Caco-2 (cell line): ENCODE data around the gene AKAP6. TPM values are rescaled to one million over a fixed set of nuclear protein-coding genes. Genes with fewer than 3 reads are reported as not detected.

Experiments used
- BruUV-seq: library from RNA; stranded (reverse); fragments of 400-500 nt; replicated peaks from 2 replicates; lab custom pipeline; 2021; lab: Mats Ljungman, UMichigan
- CTCF ChIA-PET: fragments of 300-600 bp; sonication (Branson Sonifier 250); formaldehyde crosslinking; loops from one replicate; lab custom pipeline; 2022; ENCODE audit warnings: antibody characterized with exemption; lab: Charles Lee
- POLR2A ChIA-PET: fragments of 300-600 bp; sonication (Branson Sonifier 250); formaldehyde crosslinking; loops from one replicate; lab custom pipeline; 2022; ENCODE audit warnings: antibody characterized with exemption; lab: Charles Lee
- DNase-seq, 2 experiments: peaks; one replicate each; pipeline versions ENCODE4 v3.0.0 to v3.0.0-alpha.2; 2020 to 2022
- H3K27me3 ChIP-seq: replicated peaks from 2 replicates; pipeline ENCODE4 v1.6.0; 2011; ENCODE audit warnings: low read length; ENCODE audit not compliant: control insufficient read depth, insufficient read depth
- H3K36me3 ChIP-seq: 2 replicates; pipeline ENCODE4 v1.5.1; 2011; ENCODE audit warnings: low read length; ENCODE audit not compliant: control insufficient read depth, insufficient read depth
- H3K4me1 ChIP-seq: fragments of 250-450 bp; sonication (Bioruptor Pico); 2 replicates; pipeline ENCODE4 v1.5.1; 2020; ENCODE audit warnings: mild to moderate bottlenecking
- H3K4me3 ChIP-seq: 2 replicates; pipeline ENCODE4 v1.5.1; 2011; ENCODE audit warnings: low read depth, mild to moderate bottlenecking, control low read depth, low read length
- H3K9me3 ChIP-seq: fragments of 250-450 bp; sonication (Bioruptor Pico); 2 replicates; pipeline ENCODE4 v1.5.1; 2020; ENCODE audit warnings: mild to moderate bottlenecking, moderate library complexity
- H3K27ac Mint-ChIP-seq: one replicate; pipeline ENCODE4 v1.8.0; 2022; ENCODE audit warnings: mixed read lengths; ENCODE audit not compliant: unreplicated experiment
- H3K27me3 Mint-ChIP-seq: one replicate; pipeline ENCODE4 v1.8.0; 2022; ENCODE audit warnings: mixed read lengths; ENCODE audit not compliant: insufficient read depth, unreplicated experiment
- H3K36me3 Mint-ChIP-seq: one replicate; pipeline ENCODE4 v1.8.0; 2022; ENCODE audit warnings: mild to moderate bottlenecking, mixed read lengths; ENCODE audit not compliant: insufficient read depth, unreplicated experiment
- H3K4me1 Mint-ChIP-seq: one replicate; pipeline ENCODE4 v1.8.0; 2022; ENCODE audit warnings: low read depth, mixed read lengths; ENCODE audit not compliant: unreplicated experiment
- H3K4me3 Mint-ChIP-seq: one replicate; pipeline ENCODE4 v1.8.0; 2022; ENCODE audit warnings: mild to moderate bottlenecking, moderate library complexity, mixed read lengths; ENCODE audit not compliant: unreplicated experiment
- H3K9me3 Mint-ChIP-seq: one replicate; pipeline ENCODE4 v1.8.0; 2022; ENCODE audit warnings: mixed read lengths; ENCODE audit not compliant: unreplicated experiment
- intact Hi-C: fragments of 100-400 bp; cut with micrococcal nuclease; formaldehyde crosslinking; loops from one replicate; pipeline ENCODE4 v1.10.0; 2022; ENCODE audit not compliant: unreplicated experiment
- total RNA-seq: library from RNA; stranded (reverse); gene quantifications from 2 replicates; pipeline ENCODE4 v1.2.3, GENCODE V29; 2022
- TF ChIP-seq, protein P1 (sequence below), 2 experiments: fragments of 200-600 bp in 1 of 2; IDR thresholded peaks; 1 replicate in 1 of 2; 2 replicates in 1 of 2; pipeline versions ENCODE4 v1.5.1 to v1.8.0; 2011 to 2022; ENCODE audit warnings: antibody characterized with exemption in 1 of 2, control low read depth in 1 of 2, inconsistent platforms in 1 of 2, low read depth in 1 of 2, low read length in 1 of 2, mild to moderate bottlenecking in 1 of 2, moderate library complexity in 1 of 2; ENCODE audit not compliant: insufficient read depth in 1 of 2, severe bottlenecking in 1 of 2, unreplicated experiment in 1 of 2

AKAP6 gene
- total RNA-seq, 1 experiment from 2014 or later = 3.0 TPM

DNA sequence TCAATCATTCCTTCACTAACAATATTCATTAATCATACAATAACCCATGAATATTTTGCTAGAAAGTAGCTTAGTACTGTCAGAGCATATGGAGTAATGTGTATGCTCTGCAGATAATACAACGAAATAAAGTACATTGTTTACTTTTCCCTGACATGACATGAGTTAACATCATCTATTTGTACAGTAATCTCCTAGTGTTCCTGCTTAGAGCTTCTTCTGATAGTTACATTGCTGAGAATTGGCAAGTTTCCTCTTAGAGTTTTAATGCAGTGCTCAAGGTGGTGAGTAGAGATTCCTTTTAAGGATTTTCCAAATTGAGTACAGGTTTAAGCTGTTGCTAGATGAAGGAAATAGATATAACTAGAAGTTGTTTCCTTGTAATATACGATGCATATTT is 445.1 kb downstream of the AKAP6 start:
- H3K36me3 Mint-ChIP-seq = no peaks in the 10 kb centered on the region
- no peaks in the 10 kb centered on the region for H3K9me3 ChIP-seq

DNA sequence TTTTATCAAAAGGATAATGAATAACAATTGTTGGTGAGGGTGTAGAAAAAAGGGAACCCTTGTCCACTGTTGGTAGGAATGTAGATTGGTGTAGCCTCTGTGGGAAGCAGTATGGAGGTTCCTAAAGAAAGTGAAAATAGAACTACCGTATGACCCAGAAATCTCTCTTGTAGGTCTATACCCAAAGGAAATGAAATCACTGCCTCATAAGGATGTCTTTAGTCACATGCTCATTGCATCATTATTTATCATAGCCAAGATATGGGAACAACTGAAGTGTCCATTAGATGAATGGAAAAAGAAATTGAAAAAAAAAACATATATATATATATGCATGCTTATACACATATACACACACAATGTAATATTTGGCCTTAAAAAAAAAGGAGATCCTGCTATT is 450.7 kb downstream of the AKAP6 start:
- Mint-ChIP-seq H3K4me3 (no peak overlapping the region), H3K36me3 (no peaks in the 10 kb centered on the region), H3K4me1 (no peaks in the 10 kb centered on the region), H3K27ac (no peak overlapping the region), H3K9me3 (no peaks in the 10 kb centered on the region), H3K27me3 (no peaks in the 10 kb centered on the region)
- Histone ChIP-seq H3K9me3 (no peaks in the 10 kb centered on the region), H3K4me1 (no peaks in the 10 kb centered on the region), H3K36me3 (no peaks in the 10 kb centered on the region), H3K4me3 (no peak overlapping the region), H3K27me3 (no peaks in the 10 kb centered on the region)
- ChIA-PET POLR2A (no interaction called here), CTCF (no interaction called here)
- intact Hi-C loops = no loop called here
- BruUV-seq = no TSS peak
- TF ChIP-seq, protein P1, sequence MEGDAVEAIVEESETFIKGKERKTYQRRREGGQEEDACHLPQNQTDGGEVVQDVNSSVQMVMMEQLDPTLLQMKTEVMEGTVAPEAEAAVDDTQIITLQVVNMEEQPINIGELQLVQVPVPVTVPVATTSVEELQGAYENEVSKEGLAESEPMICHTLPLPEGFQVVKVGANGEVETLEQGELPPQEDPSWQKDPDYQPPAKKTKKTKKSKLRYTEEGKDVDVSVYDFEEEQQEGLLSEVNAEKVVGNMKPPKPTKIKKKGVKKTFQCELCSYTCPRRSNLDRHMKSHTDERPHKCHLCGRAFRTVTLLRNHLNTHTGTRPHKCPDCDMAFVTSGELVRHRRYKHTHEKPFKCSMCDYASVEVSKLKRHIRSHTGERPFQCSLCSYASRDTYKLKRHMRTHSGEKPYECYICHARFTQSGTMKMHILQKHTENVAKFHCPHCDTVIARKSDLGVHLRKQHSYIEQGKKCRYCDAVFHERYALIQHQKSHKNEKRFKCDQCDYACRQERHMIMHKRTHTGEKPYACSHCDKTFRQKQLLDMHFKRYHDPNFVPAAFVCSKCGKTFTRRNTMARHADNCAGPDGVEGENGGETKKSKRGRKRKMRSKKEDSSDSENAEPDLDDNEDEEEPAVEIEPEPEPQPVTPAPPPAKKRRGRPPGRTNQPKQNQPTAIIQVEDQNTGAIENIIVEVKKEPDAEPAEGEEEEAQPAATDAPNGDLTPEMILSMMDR (IDR thresholded peaks at IDR 0.05; ENCODE audit: insufficient read depth in 1 of 2, low read depth in 1 of 2, low read length in 1 of 2, severe bottlenecking in 1 of 2, unreplicated experiment in 1 of 2) = no peak
- DNase-seq = no peak

More for the DNA sequence above, 445.1 kb downstream of the AKAP6 start:
- Mint-ChIP-seq H3K9me3 (no peaks in the 10 kb centered on the region), H3K4me1 (no peaks in the 10 kb centered on the region), H3K4me3 (no peak overlapping the region), H3K27ac (no peak overlapping the region), H3K27me3 (no peaks in the 10 kb centered on the region)
- intact Hi-C loops = no loop called here
- TF ChIP-seq, protein P1 (IDR thresholded peaks at IDR 0.05; ENCODE audit: insufficient read depth in 1 of 2, low read depth in 1 of 2, low read length in 1 of 2, severe bottlenecking in 1 of 2, unreplicated experiment in 1 of 2) = no peak
- BruUV-seq = no TSS peak
- Histone ChIP-seq H3K4me3 (no peak overlapping the region), H3K36me3 (no peaks in the 10 kb centered on the region), H3K27me3 (no peaks in the 10 kb centered on the region), H3K4me1 (no peaks in the 10 kb centered on the region)
- ChIA-PET POLR2A (no interaction called here), CTCF (no interaction called here)
- no peak for DNase-seq

DNA sequence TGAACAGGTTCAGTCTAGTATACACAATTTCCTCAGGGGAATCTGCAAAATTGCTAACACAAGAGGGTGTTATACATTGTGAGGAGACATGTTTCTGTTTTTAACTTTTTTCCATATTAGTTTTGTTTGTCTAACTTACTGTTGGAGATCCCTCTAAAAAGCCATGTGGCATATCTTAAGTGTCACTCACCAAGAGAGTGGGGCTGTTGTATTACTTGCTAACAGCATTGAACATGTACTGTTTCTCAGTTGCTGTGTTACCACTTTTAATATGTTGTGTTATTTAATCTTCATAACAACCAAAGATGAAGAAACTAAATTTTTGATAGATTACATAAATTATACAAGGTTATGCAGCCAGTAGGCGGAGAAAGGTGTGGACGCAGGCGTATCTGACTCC is 455.3 kb downstream of the AKAP6 start:
- intact Hi-C loops = no loop called here
- BruUV-seq = no TSS peak

More for the DNA sequence above, 455.3 kb downstream of the AKAP6 start:
- no peaks in the 10 kb centered on the region for H3K9me3 Mint-ChIP-seq
- no peak overlapping the region for H3K27ac Mint-ChIP-seq
- DNase-seq = no peak
- Histone ChIP-seq H3K27me3 (no peaks in the 10 kb centered on the region), H3K36me3 (no peaks in the 10 kb centered on the region), H3K4me3 (no peak overlapping the region), H3K9me3 (no peaks in the 10 kb centered on the region), H3K4me1 (no peaks in the 10 kb centered on the region)
- no peaks in the 10 kb centered on the region for H3K4me1 Mint-ChIP-seq
- ChIA-PET POLR2A (no interaction called here), CTCF (no interaction called here)
- no peaks in the 10 kb centered on the region for H3K27me3 Mint-ChIP-seq
- TF ChIP-seq, protein P1 (IDR thresholded peaks at IDR 0.05; ENCODE audit: insufficient read depth in 1 of 2, low read depth in 1 of 2, low read length in 1 of 2, severe bottlenecking in 1 of 2, unreplicated experiment in 1 of 2) = no peak
- no peak overlapping the region for H3K4me3 Mint-ChIP-seq
- H3K36me3 Mint-ChIP-seq = no peaks in the 10 kb centered on the region
